AG09309 (cell line): ENCODE results near the gene ZNF740.

Experiments used
- DNase-seq: peaks from one replicate; pipeline ENCODE4 v3.0.0-alpha.2; 2010; ENCODE audit warnings: low read depth
- H3K4me3 ChIP-seq: 2 replicates; pipeline ENCODE4 v1.5.1; 2011; ENCODE audit warnings: mild to moderate bottlenecking, low read depth, low read length, moderate library complexity; ENCODE audit not compliant: control insufficient read depth
- TF ChIP-seq, protein P1 (sequence below): IDR thresholded peaks from 2 replicates; pipeline ENCODE4 v1.5.1; 2011; ENCODE audit warnings: mild to moderate bottlenecking, low read depth, low read length, inconsistent platforms; ENCODE audit not compliant: insufficient read depth, control insufficient read depth; ENCODE audit errors: missing control alignments

The ZNF740 gene

DNA sequence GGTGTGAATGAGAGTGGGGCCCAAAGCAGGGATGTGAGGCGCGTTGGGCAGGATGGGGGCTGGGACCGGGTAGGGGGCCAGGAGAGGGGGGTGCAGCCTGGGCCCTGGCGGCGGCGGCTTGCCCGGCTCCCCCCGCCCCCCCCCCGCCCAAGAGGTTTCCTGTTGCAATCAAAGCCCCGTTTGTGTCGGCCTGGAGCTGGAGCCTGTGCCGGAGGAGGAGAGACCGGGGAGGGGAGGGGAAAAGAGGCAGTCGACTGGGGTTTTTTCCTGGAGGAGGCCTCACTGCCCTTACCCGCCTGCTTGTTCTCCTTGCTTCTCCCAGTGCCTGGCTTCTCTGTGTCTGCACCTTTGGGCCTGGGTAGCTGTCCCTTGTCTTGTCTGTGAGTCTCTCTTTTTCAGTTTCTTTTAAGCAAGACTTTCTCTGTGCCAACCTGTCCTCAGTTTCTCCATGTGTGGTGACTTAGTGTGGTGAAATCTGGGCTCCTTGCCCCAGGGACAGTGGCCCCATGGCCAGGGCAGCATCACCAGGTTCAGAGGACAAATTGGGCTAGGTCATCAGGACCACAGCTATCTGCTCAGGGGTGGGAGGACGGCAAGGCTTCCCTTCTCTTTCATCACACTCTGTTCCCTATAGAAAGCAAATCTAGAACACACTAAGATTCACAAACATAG, 43.0 kb downstream of the ZNF740 start:
- no peak overlapping the region for H3K4me3 ChIP-seq
- TF ChIP-seq, protein P1, sequence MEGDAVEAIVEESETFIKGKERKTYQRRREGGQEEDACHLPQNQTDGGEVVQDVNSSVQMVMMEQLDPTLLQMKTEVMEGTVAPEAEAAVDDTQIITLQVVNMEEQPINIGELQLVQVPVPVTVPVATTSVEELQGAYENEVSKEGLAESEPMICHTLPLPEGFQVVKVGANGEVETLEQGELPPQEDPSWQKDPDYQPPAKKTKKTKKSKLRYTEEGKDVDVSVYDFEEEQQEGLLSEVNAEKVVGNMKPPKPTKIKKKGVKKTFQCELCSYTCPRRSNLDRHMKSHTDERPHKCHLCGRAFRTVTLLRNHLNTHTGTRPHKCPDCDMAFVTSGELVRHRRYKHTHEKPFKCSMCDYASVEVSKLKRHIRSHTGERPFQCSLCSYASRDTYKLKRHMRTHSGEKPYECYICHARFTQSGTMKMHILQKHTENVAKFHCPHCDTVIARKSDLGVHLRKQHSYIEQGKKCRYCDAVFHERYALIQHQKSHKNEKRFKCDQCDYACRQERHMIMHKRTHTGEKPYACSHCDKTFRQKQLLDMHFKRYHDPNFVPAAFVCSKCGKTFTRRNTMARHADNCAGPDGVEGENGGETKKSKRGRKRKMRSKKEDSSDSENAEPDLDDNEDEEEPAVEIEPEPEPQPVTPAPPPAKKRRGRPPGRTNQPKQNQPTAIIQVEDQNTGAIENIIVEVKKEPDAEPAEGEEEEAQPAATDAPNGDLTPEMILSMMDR = no peak
- no peak for DNase-seq

DNA sequence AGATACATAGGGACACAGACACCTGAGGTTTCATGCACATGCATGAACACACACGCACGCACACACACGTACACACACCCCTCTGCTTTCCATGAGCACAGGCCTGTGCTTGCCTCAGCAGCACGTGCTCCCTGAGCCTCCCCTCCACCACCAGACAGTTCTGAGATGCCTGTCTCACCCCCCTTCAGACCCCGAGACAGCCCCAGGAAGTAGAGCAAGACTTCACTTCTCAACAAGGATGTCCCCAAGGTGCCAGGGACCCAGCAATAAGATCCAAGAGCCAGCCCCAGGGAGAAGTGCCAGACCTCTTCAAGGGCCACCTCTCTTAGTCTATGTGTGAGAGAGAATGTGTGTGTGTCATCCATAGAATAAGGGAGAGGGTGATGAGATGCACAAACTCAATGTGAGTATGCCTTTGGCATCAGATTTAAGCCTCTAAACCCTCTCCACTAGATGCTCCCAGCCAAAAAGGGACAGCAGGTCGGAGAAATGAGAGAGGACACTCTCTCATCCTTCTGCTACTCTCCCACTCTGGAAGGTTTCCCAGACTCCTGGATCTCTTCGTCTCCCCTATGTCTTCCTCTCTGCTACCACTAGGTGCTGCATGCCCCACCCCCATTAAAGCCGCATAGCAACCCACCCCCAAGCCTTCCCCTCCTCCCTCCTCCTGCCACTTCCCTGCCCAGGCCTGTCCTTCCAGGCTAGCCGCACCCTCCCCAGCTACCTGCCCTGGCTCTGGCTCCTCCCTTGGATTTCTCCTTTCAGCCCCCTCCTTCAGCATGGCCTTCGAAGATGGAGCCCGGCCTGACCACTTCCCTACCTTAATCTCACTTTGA, 43.8 kb downstream of the ZNF740 start:
- no peak overlapping the region for H3K4me3 ChIP-seq
- TF ChIP-seq, protein P1 = peak; percentile 34
- no peak for DNase-seq

DNA sequence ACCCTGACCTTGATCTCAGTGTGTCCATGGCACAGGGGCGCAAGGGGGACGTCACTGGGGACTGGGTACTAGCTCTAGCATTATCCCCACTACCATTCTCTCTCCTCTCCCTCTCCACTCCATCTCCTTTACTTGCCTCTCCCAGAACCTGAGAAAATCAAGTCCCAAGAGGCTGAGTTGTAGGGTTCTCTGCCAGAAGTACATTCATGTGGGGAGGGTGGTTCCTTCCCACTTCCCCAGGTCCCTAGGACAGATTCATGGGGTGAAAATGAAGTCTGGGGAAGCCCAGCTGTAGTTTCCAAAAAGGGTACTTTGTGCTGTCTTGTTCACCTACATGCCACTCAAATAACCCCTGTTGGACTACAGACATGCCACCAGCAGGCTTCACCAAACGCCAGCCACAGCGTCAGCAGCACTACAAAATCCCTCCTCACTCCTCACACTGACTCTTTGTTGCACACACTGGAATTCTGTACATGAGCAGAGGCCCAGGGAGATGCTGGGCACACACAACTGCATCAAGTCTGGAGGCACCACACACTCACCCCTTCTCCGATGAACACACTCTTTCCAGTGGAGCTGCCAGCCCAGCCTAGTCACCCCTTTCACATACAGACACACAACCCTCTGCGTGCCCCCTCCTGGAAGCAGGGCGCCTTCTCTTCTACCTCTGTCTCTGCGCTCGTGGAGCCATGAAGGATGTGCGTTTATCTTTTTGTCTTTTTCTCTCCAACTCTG, 44.5 kb downstream of the ZNF740 start:
- TF ChIP-seq, protein P1 = no peak
- DNase-seq = no peak
- no peak overlapping the region for H3K4me3 ChIP-seq

DNA sequence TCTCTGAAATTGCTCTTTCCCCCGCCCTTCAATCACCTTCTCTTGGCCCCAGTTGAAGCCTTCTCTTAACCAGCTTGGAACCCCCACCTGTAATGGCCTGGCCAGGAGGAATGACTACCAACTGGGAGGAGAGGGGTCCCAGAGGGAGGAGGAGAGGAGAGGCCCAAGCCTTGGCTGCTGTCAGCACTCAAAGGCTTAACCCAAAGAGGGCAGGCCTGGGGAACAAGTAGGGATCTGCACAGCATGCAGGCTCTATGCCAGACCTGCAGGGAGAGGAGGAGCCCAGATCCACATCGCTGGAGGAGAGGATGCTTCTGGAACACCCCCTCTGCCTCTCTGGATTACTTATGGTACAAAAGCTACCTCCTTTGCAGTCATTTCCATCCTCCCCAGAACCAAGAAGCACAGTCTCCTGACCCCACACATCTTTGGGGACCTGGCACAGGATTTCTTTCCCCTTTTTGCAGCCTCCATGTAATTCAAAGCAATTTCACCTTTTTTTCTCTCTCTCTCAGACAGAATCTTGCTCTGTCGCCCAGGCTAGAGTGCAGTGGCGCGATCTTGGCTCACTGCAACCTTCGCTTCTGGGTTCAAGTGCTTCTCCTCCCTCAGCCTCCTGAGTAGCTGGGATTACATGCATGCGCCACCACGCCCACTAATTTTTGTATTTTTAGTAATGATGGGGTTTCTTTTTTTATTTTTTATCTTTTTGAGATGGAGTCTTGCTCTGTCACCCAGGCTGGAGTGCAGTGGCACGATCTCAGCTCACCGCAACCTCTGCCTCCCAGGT, 45.3 kb downstream of the ZNF740 start:
- TF ChIP-seq, protein P1 = no peak
- DNase-seq = no peak
- H3K4me3 ChIP-seq = no peak overlapping the region

DNA sequence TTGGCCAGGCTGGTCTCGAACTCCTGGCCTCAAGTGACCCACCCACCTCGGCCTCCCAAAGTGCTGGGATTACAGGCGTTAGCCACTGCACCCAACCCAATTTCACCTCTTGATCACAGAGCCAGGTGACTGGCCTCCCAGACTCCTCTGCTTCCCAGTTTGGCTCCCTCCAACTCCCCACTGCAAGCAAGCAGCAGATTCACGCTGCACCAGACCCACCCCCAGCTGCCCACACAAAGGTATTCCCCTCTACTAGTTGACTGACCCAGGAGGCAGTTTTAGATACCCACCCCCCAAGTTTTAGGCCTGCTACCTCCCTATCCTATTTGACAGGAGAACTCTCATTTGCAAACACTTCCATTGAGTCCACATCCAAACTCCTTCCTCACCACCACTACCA, 46.3 kb downstream of the ZNF740 start:
- H3K4me3 ChIP-seq = no peak overlapping the region
- TF ChIP-seq, protein P1 = no peak
- DNase-seq = no peak

DNA sequence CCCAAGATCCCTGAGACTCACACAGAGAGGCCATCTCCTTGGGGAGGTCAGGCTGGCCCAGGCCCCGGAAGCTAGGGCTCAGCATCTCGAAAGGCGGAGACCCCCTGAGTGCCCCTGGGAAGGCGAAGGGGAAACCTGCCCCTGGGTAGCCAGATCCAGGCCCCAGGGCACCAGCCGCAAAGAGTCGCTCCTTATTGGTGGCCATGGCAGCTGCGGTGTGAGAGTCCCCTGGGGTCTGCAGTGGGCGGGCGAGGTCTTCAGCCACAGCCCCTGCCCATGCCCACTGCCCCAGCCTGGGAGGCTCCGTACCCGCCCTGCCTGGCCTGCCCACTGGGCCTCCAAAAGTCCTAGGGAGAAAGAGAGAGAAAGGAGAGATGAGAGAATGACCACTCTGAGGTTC, 46.8 kb downstream of the ZNF740 start:
- H3K4me3 ChIP-seq = no peak overlapping the region

More for the DNA sequence above, 46.8 kb downstream of the ZNF740 start:
- TF ChIP-seq, protein P1 = no peak
- DNase-seq = no peak
